A549 (cell line): ENCODE measurements around the gene CA12. TPM values are rescaled to one million over a fixed set of nuclear protein-coding genes. Genes with fewer than 3 reads are reported as not detected.

Experiments
- ATAC-seq, 2 experiments: fragments of 200-7000 bp in 1 of 2; fragments of >200 bp in 1 of 2; cut with Nextera tagmentation in 1 of 2; cut with Tn5 transposase in 1 of 2; 3 replicates each; pipeline versions ENCODE4 v1.8.0 to v1.9.1; 2018 to 2020; ENCODE audit warnings: mild to moderate bottlenecking in 1 of 2, moderate library complexity in 1 of 2
- CTCF ChIA-PET: fragments of 300-600 bp; sonication (Branson Sonifier 250); formaldehyde crosslinking; extraction: SDS; loops from one replicate; lab custom pipeline; 2021; ENCODE audit warnings: antibody characterized with exemption, inconsistent platforms; lab: Yijun Ruan, JAX
- POLR2A ChIA-PET: fragments of 350-600 bp; formaldehyde crosslinking; extraction: SDS; loops from one replicate; lab custom pipeline; 2021; ENCODE audit warnings: antibody characterized with exemption, inconsistent platforms; lab: Yijun Ruan, JAX
- DNase-seq, 2 experiments: peaks; one replicate each; pipeline versions ENCODE4 v3.0.0 to v3.0.0-alpha.2; 2011 to 2016; ENCODE audit warnings: low read depth in 1 of 2, low spot score in 1 of 2
- FAIRE-seq: peaks from 2 replicates; lab custom pipeline; 2011; peaks lifted over from hg19 to GRCh38; lab: Jason Lieb, UNC
- H3K27ac ChIP-seq, 2 experiments: fragments of >200 bp; sonication (Bioruptor Twin); formaldehyde crosslinking; 3 replicates each; pipeline ENCODE4 v1.5.1; 2016 to 2017
- H3K4me1 ChIP-seq: fragments of >200 bp; sonication (Bioruptor Twin); formaldehyde crosslinking; 3 replicates; pipeline ENCODE4 v1.6.1; 2016
- H3K4me2 ChIP-seq: fragments of >200 bp; sonication (Bioruptor Twin); formaldehyde crosslinking; 3 replicates; pipeline ENCODE4 v1.6.1; 2016
- H3K4me3 ChIP-seq: fragments of >200 bp; sonication (Bioruptor Twin); formaldehyde crosslinking; 3 replicates; pipeline ENCODE4 v1.5.1; 2016
- H3K9me3 ChIP-seq: fragments of >200 bp; sonication (Bioruptor Twin); formaldehyde crosslinking; 3 replicates; pipeline ENCODE4 v1.6.1; 2016
- CBX2 ChIP-seq: fragments of 200-600 bp; sonication (generic); IDR thresholded peaks from 2 replicates; pipeline ENCODE4 v1.6.1; 2016; ENCODE audit warnings: low read depth, mild to moderate bottlenecking, borderline replicate concordance
- CBX8 ChIP-seq: fragments of 200-600 bp; sonication (generic); IDR thresholded peaks from 2 replicates; pipeline ENCODE4 v1.6.1; 2016
- CEBPB ChIP-seq, 2 experiments: fragments of >200 bp in 1 of 2; sonication (Bioruptor Twin) in 1 of 2; formaldehyde crosslinking in 1 of 2; IDR thresholded peaks; 2 replicates each; pipeline ENCODE4 v1.6.1; 2012 to 2016
- EHF ChIP-seq: fragments of 250-450 bp; sonication (Bioruptor Pico); IDR thresholded peaks from 2 replicates; pipeline ENCODE4 v1.5.0; 2020; ENCODE audit warnings: mild to moderate bottlenecking
- EHMT2 ChIP-seq: fragments of 200-600 bp; sonication (generic); IDR thresholded peaks from 2 replicates; pipeline ENCODE4 v1.6.1; 2016; ENCODE audit warnings: antibody characterized with exemption, low read depth, mild to moderate bottlenecking, moderate library complexity
- EP300 ChIP-seq, 2 experiments: fragments of >200 bp; sonication (Bioruptor Twin); formaldehyde crosslinking; IDR thresholded peaks; 2 replicates in 1 of 2; 3 replicates in 1 of 2; pipeline ENCODE4 v1.6.1; 2016 to 2017
- FOSB ChIP-seq: fragments of 250-450 bp; sonication (Bioruptor Pico); IDR thresholded peaks from 2 replicates; pipeline ENCODE4 v1.5.0; 2020; ENCODE audit warnings: mild to moderate bottlenecking, moderate library complexity
- FOSL2 ChIP-seq, 2 experiments: fragments of 450-650 bp in 1 of 2; fragments of >200 bp in 1 of 2; sonication (Bioruptor Twin) in 1 of 2; formaldehyde crosslinking; IDR thresholded peaks; 2 replicates each; pipeline versions ENCODE4 v1.5.0 to v1.6.1; 2016 to 2020; ENCODE audit warnings: mild to moderate bottlenecking in 1 of 2, moderate library complexity in 1 of 2
- GATA3 ChIP-seq: IDR thresholded peaks from 2 replicates; pipeline ENCODE4 v1.6.1; 2012; ENCODE audit warnings: borderline replicate concordance
- HDAC2 ChIP-seq: fragments of 200-600 bp; sonication (generic); IDR thresholded peaks from 2 replicates; pipeline ENCODE4 v1.6.1; 2016
- HEYL ChIP-seq: fragments of 250-450 bp; sonication (Bioruptor Pico); IDR thresholded peaks from 2 replicates; pipeline ENCODE4 v1.8.0; 2021; ENCODE audit warnings: mild to moderate bottlenecking, moderate library complexity
- HMGXB4 ChIP-seq: fragments of 250-450 bp; sonication (Bioruptor Pico); IDR thresholded peaks from 2 replicates; pipeline ENCODE4 v1.5.0; 2021; ENCODE audit warnings: mild to moderate bottlenecking, moderate library complexity, borderline replicate concordance
- HOXB5 ChIP-seq: fragments of 250-450 bp; sonication (Bioruptor Pico); IDR thresholded peaks from 2 replicates; pipeline ENCODE4 v1.5.0; 2020; ENCODE audit warnings: mild to moderate bottlenecking, moderate library complexity
- JUNB ChIP-seq: fragments of >200 bp; sonication (Bioruptor Twin); formaldehyde crosslinking; IDR thresholded peaks from 2 replicates; pipeline ENCODE4 v1.6.1; 2016
- KDM1A ChIP-seq: fragments of 200-600 bp; sonication (generic); IDR thresholded peaks from 2 replicates; pipeline ENCODE4 v1.6.1; 2016; ENCODE audit warnings: low read depth, mild to moderate bottlenecking
- MAZ ChIP-seq: fragments of 150-350 bp; IDR thresholded peaks from 2 replicates; pipeline ENCODE4 v1.6.1; 2014; ENCODE audit warnings: antibody characterized with exemption, low read depth, low read length, borderline replicate concordance
- MYC ChIP-seq: IDR thresholded peaks from 2 replicates; pipeline ENCODE4 v1.6.1; 2012; ENCODE audit warnings: mild to moderate bottlenecking, inconsistent platforms, low read length, improper control_type of control experiment, borderline replicate concordance
- NFE2L2 ChIP-seq: fragments of 150-350 bp; conservative IDR thresholded peaks from 2 replicates; pipeline ENCODE4 v1.6.1; 2014; ENCODE audit warnings: low read length
- NR3C1 ChIP-seq: fragments of >200 bp; sonication (Bioruptor Twin); formaldehyde crosslinking; IDR thresholded peaks from 3 replicates; pipeline ENCODE4 v1.6.1; 2017
- PHF8 ChIP-seq: fragments of 200-600 bp; sonication (generic); IDR thresholded peaks from 2 replicates; pipeline ENCODE4 v1.6.1; 2016; ENCODE audit warnings: low read depth, mild to moderate bottlenecking, antibody characterized with exemption, moderate library complexity, borderline replicate concordance
- SMC3 ChIP-seq: fragments of >200 bp; sonication (Bioruptor Twin); formaldehyde crosslinking; IDR thresholded peaks from 3 replicates; pipeline ENCODE4 v1.6.1; 2018; ENCODE audit warnings: inconsistent platforms
- SREBF2 ChIP-seq: fragments of 450-650 bp; IDR thresholded peaks from 2 replicates; pipeline ENCODE4 v1.6.1; 2014; ENCODE audit warnings: mild to moderate bottlenecking, moderate library complexity
- TFCP2L1 ChIP-seq: fragments of 250-450 bp; sonication (Bioruptor Pico); IDR thresholded peaks from 2 replicates; pipeline ENCODE4 v1.5.0; 2021; ENCODE audit warnings: mild to moderate bottlenecking
- ZFP36 ChIP-seq: fragments of 450-650 bp; IDR thresholded peaks from 2 replicates; pipeline ENCODE4 v1.6.1; 2014; ENCODE audit warnings: borderline replicate concordance; ENCODE audit not compliant: partially characterized antibody
- ZSCAN20 ChIP-seq: fragments of 250-450 bp; sonication (Bioruptor Pico); IDR thresholded peaks from 2 replicates; pipeline ENCODE4 v1.8.0; 2022; ENCODE audit warnings: mild to moderate bottlenecking, moderate library complexity
- WGBS: methylation state at CpG from one replicate; pipeline ENCODE4 v1.1.6; 2017; ENCODE audit errors: missing lambda C conversion rate; 5-methylcytosine and 5-hydroxymethylcytosine counted together
- polyA plus RNA-seq, 4 experiments: library from polyadenylated mRNA; depleted of rRNA in 3 of 4; stranded (reverse); fragments of >200 nt; fragmentation: RNase III in 1 of 4; extraction: RNeasy Plus Mini Kit Qiagen cat#74134 plus additional on column Dnase treatment in 1 of 4; gene quantifications; 2 replicates in 3 of 4; 3 replicates in 1 of 4; pipeline ENCODE4 v1.2.3, GENCODE V29; 2011 to 2017
- TF ChIP-seq, protein P1 (sequence below): fragments of >200 bp; sonication (Bioruptor Twin); formaldehyde crosslinking; IDR thresholded peaks from 3 replicates; pipeline ENCODE4 v1.6.1; 2016

Gene CA12
- polyA plus RNA-seq, 2 of the 4 experiments (the other 2 are of a cell fraction) = 129 to 323 TPM

GRCh38 chr15:63373866-63374548 is 7.6 kb downstream of the CA12 start:
- no peaks in the 10 kb centered on the region for H3K9me3 ChIP-seq
- H3K27ac ChIP-seq = peak overlapping the region; percentile 88 to 93
- ChIA-PET CTCF (interaction anchor here (1.2 to 2.3 kb wide), 3 partner anchors 93 to 236 kb away, joined by 3 to 8 read pairs (median 3); no protein-coding TSS in a partner anchor), POLR2A (no interaction called here)
- H3K4me1 ChIP-seq = peaks cover 100% of the 10 kb centered on the region
- peak; percentile 74 for TF ChIP-seq ZFP36
- TF ChIP-seq MYC = no peak
- H3K4me3 ChIP-seq = no peak overlapping the region
- ATAC-seq (no peak), FAIRE-seq (no peak), DNase-seq (no peak)
- peak overlapping the region; percentile 78 for H3K4me2 ChIP-seq
- 97% methylated on average over 9 of the region's 9 CpGs for WGBS

GRCh38 chr15:63373330-63373729 is 8.3 kb downstream of the CA12 start:
- Histone ChIP-seq H3K4me1 (peaks cover 100% of the 10 kb centered on the region), H3K4me3 (no peak overlapping the region), H3K4me2 (peak overlapping the region; percentile 78), H3K27ac (peak overlapping the region; percentile 88 to 93), H3K9me3 (no peaks in the 10 kb centered on the region)
- DNase-seq (no peak), FAIRE-seq (no peak), ATAC-seq (no peak)
- POLR2A ChIA-PET = interaction anchor here (1.6 to 2.5 kb wide), 2 partner anchors 8 to 131 kb away, joined by 6 to 28 read pairs; partner anchors contain the start of genes CA12 and USP3
- CTCF ChIA-PET = interaction anchor here (0.7 to 2.3 kb wide), 6 partner anchors 8 to 1067 kb away, joined by 3 to 16 read pairs (median 4); partner anchors contain the start of gene CA12
- TF ChIP-seq ZSCAN20 (no peak), HOXB5 (CRISPR knock-in tag) (no peak), TFCP2L1 (CRISPR knock-in tag) (no peak), EHMT2 (no peak), PHF8 (no peak), HMGXB4 (CRISPR knock-in tag) (no peak), SMC3 (no peak), CBX8 (no peak), CBX2 (no peak), KDM1A (no peak)
- WGBS = 93% methylated on average over 3 of the region's 3 CpGs

DNA sequence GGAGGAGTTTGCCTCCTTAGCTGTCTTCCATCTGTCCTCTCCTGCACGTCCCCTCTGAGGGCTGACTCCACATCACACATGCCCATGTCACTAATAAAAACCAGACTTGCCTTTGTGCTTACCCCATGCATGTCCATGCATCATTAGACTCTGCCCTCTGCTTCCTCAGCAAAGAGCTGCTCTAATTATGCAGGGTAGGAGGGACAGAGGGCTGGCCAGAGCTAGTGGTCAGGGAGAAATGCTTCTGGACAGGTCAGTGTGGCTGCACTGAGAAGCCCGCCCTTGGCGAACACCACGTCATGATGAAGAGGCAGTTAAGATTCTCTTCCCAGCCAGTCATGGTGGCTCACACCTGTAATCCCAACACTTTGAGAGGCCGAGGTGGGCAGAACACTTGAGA is 8.9 kb downstream of the CA12 start:
- Histone ChIP-seq H3K4me3 (0 out of 3 replicates have a peak overlapping the region, but pooled peaks have one; percentile 0), H3K4me1 (peaks cover 100% of the 10 kb centered on the region), H3K4me2 (peak overlapping the region; percentile 78), H3K9me3 (no peaks in the 10 kb centered on the region), H3K27ac (peak overlapping the region; percentile 88 to 93)
- FAIRE-seq = no peak
- ChIA-PET CTCF (interaction anchor here (0.7 to 2.3 kb wide), 12 partner anchors 8 to 1066 kb away, joined by 3 to 16 read pairs (median 4); partner anchors contain the start of gene CA12), POLR2A (interaction anchor here (0.8 to 2.5 kb wide), 3 partner anchors 8 to 132 kb away, joined by 3 to 28 read pairs (median 6); partner anchors contain the start of genes CA12 and USP3)
- no peak for DNase-seq
- WGBS = 67% methylated on average over 5 of the region's 5 CpGs
- ATAC-seq = peak; percentile 22 to 40
- TF ChIP-seq GATA3 (no peak), HEYL (CRISPR knock-in tag) (no peak), EHF (no peak), MAZ (no peak), CBX8 (no peak), NFE2L2 (no peak), NR3C1 (no peak), EP300 (IDR thresholded peaks at IDR 0.05) (no peak), HDAC2 (no peak), CEBPB (IDR thresholded peaks at IDR 0.05) (no peak), JUNB (no peak), FOSL2 (IDR thresholded peaks at IDR 0.05) (no peak), FOSL2 (CRISPR knock-in tag; IDR thresholded peaks at IDR 0.05) (no peak), PHF8 (no peak), FOSB (CRISPR knock-in tag) (no peak), SREBF2 (no peak)
- TF ChIP-seq, protein P1, sequence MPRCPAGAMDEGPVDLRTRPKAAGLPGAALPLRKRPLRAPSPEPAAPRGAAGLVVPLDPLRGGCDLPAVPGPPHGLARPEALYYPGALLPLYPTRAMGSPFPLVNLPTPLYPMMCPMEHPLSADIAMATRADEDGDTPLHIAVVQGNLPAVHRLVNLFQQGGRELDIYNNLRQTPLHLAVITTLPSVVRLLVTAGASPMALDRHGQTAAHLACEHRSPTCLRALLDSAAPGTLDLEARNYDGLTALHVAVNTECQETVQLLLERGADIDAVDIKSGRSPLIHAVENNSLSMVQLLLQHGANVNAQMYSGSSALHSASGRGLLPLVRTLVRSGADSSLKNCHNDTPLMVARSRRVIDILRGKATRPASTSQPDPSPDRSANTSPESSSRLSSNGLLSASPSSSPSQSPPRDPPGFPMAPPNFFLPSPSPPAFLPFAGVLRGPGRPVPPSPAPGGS = no peak
